Neural cell (in vitro differentiated cells): ENCODE data around the gene LINGO1. TPM values are rescaled to one million over a fixed set of nuclear protein-coding genes. Genes with fewer than 3 reads are reported as not detected.

Experiments used
- polyA plus RNA-seq: library from polyadenylated mRNA; depleted of rRNA; stranded (reverse); fragments of >200 nt; gene quantifications from 2 replicates; pipeline ENCODE4 v1.2.3, GENCODE V29; 2014

Gene LINGO1
- polyA plus RNA-seq, 1 donor from 2014 or later = 34.4 TPM

Other genes starting within 250 kb of the LINGO1 start
- gene PEAK1, start 212.8 kb downstream of the LINGO1 start, polyA plus RNA-seq = 5.2 and 5.8 TPM in 2 replicates
- gene HMG20A, start 212.0 kb downstream of the LINGO1 start, polyA plus RNA-seq = 52.2 and 52.4 TPM in 2 replicates